Measurements from ENCODE around the gene ELOVL6.

GRCh38 chr4:110198049-110198434, 373 bp downstream of the ELOVL6 start:
- TF ChIP-seq CTCF (IDR thresholded peaks at IDR 0.05) (no peak), POLR2A (IDR thresholded peaks at IDR 0.05) (no peak)
